HG03558 (cell line): ENCODE results near the gene ITK.
"Not testable (repeated sequence)": the region's sequence is repeated elsewhere in the genome, so short reads cannot be mapped to it uniquely, and the experiment has no call there.

Source experiments
- ATAC-seq: cut with Tn5 transposase; IDR thresholded peaks from one replicate; pipeline ENCODE4 v1.9.1; 2021; ENCODE audit warnings: moderate number of reproducible peaks; ENCODE audit not compliant: unreplicated experiment; ENCODE audit errors: extremely low read depth

ITK gene

GRCh38 chr5:157233515-157233914 is 52.9 kb downstream of the ITK start:
- ATAC-seq, result no peak

DNA sequence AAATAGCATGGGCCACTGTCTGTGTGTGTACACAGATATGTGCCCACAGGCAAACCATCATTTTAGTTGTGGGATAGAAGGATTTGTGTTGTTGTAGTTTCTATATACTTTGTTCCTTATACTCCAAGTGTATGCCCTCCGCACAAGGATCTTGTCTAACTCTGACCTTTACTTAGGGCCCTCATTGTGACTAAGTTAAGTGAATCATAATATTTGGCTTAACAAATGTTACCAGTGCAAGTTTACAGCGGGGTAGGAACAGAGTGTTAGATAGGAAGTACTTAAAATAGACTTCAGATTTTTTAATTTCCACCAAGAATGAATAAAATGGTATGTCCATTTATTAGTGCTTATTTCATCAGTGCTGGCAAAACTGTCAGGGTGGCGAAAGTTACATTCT is 55.8 kb downstream of the ITK start:
- ATAC-seq, result no peak

DNA sequence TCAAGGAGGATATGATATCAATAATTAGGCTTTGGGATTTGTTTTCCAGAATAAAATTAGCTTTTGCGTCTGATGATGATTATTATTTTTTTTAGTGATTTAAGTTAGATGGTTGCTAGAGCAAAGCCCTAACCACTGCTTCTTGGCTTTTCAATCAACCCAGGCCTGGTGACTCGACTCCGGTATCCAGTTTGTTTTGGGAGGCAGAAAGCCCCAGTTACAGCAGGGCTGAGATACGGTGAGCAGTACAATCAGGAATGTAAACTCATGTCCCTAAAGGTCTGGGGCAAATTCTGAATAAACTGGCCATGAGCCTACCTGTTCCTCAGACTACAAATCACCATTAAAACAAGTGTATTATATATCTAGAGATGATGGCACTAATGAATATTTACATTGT is 60.8 kb downstream of the ITK start:
- ATAC-seq, result no peak

- ATAC-seq, result not testable (repeated sequence)
Observed at GRCh38 chr5:157244704-157245103, 64.1 kb downstream of the ITK start.

- ATAC-seq, result no peak
Observed at GRCh38 chr5:157245476-157245875, 64.8 kb downstream of the ITK start.

DNA sequence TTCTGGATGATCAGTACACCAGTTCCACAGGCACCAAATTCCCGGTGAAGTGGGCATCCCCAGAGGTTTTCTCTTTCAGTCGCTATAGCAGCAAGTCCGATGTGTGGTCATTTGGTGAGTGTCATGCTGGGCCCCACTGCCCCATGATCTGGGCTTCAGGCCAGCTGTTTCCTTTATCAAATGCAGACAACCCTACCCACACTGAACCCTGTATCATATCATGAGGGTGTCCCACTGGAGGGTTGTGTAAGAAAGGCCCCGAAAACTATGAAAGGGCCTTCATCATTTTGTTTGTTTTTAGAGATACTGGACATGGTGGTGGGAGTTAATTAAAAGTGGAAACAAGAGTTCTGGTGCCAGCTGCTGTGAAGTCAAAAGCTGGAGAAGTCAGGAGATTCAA is 65.2 kb downstream of the ITK start:
- ATAC-seq, result no peak

- ATAC-seq, result no peak
Observed at GRCh38 chr5:157247267-157247666, 66.6 kb downstream of the ITK start.

DNA sequence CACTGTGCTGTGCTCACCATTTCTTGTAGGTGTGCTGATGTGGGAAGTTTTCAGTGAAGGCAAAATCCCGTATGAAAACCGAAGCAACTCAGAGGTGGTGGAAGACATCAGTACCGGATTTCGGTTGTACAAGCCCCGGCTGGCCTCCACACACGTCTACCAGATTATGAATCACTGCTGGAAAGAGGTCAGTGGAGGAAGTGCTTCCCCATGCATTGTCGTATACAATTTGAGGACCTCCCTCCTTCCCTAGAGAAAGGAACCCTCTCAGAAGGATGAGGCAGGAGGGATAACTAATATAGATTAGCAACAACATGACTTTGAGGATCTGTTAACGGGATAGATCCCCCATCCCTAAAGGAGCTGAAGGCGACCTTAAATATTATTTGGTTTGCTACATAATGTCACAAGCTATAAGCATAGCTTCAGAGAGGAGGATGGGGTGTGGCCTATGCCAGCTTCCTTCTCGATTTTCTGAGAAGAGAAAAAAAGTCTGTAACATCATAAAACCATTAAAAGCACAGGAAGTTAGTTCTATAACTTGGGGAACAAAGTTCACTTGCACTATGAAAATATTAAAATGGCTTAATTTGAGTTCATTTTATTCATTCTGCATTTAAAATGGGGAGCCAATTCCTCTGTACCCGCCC is 68.3 kb downstream of the ITK start:
- no peak for ATAC-seq

GRCh38 chr5:157252711-157253465 is 72.2 kb downstream of the ITK start:
- peak; percentile 84 for ATAC-seq

- no peak for ATAC-seq
Observed at GRCh38 chr5:157253547-157253946, 72.9 kb downstream of the ITK start.

GRCh38 chr5:157258450-157258849 is 77.8 kb downstream of the ITK start:
- ATAC-seq, result no peak

GRCh38 chr5:157259699-157260098 is 79.1 kb downstream of the ITK start:
- no peak for ATAC-seq

DNA sequence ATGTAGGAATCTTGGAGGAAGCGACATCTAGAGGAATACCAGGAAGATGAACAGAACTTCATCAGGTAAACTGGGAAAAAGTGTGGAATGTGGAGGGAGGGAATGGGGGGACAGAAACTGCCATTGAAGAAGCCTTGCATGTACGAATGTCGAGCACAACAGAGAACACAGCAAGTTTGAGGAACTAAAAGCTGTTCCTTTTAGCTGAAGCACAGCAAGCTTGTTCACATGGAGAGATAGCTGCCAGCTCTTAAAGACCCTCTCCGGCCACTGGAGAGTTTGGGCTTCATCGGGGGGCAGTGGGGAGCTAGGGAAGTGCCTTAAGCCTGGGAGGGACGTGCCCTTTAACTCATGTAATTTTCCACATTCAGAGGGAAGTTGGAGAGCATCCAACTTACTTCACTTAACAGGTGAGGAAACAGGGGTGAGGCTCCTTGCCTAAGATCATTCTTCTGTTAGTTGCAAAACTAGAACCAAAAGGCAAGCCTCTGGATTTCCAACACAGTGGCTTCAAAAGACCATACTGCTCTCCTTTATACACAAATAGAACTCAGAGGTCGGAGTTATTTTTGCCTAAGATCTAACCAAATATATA is 83.0 kb downstream of the ITK start:
- ATAC-seq, result no peak

DNA sequence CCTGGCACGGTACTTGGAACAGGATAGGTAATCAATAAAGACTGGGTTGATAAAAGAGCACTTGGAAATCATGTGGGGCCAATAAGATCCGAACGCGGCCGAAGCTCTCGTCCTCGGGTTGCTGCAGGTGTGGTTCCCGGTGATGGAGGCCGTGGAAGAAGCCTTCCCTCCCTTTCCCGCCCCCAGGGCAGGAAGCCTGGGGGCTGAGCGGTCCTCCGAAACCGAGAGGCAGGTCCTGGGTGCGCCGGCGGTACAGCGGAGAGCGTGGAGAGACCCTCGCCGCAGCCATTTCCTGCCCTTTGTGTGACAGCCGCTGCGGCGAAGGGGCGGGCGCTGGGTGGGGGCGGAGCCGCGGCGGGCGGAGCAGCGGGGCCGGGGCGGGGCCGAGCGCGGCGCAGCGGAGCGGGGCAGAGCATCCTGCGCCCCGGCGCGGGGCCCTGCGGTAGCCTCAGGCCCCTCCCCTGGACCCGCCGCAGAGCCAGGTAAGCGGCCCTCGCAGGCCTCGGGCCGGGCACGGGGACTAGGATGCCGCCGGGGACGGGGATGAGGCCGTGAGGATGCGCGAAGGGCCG is 85.2 kb downstream of the ITK start, which contains the start of gene CYFIP2:
CYFIP2 (plus strand) TSS at position 410 of the 572 bp plus-strand sequence. CDS start 19,239 bp downstream, outside the sequence.
- peak; percentile 70 for ATAC-seq

DNA sequence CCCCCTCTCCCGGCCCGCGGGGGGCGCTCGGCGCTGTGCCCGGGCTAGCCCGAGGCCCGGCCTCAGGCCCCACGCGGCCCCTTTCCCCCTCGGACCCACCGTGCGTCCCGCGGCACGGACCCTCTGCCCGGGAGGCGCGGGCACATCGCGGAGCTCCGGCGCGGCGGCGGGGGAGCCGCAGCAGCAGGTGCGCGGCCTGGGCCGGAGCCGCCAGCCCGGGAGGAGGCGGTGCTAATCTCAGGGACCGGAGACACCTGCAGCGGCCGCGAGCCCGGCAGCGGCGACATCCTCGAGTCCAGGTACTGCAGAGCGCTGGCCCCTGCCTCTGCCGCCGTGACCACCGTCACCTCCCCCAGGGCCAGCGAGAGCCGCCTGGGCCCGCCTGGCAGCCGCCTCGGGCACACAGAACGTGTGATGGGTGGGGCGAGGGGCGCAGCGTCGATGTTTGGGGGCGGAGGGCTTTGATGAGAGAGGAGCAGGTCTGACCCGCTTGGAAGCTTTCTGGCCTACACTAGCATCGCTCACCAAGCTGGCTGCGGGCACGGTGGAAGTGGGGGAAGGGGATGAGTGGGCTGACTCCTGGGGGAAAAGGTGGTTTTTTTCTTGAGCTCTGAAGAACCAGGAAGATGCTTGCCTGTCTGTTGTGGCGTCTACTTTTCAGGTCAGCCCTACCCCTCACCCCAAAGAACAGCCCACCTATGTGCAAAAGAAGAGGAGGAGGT is 85.8 kb downstream of the ITK start:
- ATAC-seq, result peak; percentile 25

DNA sequence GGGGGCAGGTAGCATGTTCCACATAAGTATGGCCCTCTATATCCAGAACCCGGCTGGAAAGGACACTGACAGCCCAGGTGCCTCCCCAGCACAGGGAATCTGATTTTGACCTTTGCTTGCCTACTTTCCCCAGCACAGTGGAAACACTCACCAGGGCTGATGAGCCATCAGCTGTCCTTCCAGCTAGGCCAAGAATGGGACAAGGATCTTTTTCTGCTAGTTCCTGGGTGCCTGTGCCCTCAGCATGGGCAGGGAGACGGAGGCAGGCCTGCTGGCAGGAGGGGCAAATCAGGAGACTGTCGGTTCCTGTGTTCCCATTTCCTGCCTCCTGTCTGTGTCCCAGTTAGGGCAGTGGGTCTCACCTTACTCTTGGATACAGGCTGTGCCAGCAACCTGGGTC is 86.4 kb downstream of the ITK start:
- no peak for ATAC-seq

DNA sequence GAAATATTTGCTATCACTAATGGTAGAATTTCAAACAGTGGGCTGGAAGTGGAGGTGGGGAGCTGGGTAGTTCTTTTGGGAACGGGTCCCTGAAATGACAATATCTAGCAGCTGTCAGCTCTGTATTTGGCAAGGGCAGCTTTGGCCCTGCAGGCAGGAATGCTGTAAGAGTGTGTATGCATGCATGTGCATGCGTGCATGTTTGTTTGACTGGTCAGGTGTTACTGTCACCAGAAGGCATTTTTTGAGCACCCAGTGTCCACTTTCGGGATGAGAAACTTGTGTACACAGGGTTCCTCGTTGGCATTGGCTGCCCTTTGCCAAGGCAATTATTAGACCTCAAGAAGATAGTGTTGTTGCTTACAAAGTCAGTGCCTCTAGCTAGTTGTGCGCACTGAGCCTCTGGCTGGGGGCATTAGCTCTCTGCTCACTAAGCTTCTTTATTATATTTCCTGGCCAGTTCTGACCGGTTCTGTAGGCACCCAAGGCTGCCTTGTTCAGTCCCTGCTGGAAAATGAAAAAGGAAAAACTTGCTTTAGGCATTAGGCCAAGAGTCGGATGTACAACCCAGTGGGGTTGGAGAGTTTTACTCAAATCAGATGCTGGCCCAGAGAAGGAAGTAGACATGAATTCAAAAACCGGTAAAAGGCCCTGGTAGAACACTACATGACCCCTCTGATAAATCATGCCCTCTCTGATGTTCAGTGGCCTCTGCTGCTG is 87.3 kb downstream of the ITK start:
- no peak for ATAC-seq

- no peak for ATAC-seq
Observed at GRCh38 chr5:157269165-157269671, 88.6 kb downstream of the ITK start.

DNA sequence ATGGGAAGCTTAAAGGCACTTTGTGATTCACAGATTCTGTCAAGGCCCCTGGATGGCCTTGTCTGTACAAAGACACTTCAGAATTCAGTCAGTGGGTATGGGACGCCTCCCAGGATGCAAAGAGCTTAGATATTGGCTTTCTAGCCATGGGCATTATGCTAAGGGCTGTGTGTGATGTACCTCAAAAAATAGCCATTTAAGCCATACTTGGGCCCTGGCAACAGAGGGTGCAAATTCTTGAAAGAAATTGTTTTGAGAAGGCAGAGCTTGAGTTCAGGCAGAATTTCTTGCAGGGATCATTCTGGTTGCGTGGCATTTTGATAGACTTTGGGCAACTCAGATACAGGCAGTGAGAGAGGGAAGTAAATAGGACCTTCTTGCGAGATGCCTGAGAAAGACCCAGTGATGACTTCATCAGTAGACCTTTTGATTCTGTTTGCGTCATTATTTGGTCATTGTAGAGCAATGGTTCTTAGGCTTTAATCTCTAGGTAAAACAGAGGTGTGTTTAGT is 89.2 kb downstream of the ITK start:
- no peak for ATAC-seq
